HL-60/S4 (cell line): ENCODE measurements around the gene DMAC1.

Experiments
- in situ Hi-C: fragments of 300-500 bp; cut with MboI; formaldehyde crosslinking; loops from 2 replicates; pipeline ENCODE4 v1.14.3; 2022; ENCODE audit warnings: low sequenced_read_pairs

Gene DMAC1

GRCh38 chr9:7799234-7799943 lies at the start of gene DMAC1:
TSS of gene DMAC1 (minus strand) at chr9:7799778. CDS start at chr9:7799734, 44 bp downstream.
- in situ Hi-C loops = no loop called here

- in situ Hi-C loops = no loop called here
Observed at GRCh38 chr9:7849362-7849761, 49.8 kb upstream of the DMAC1 start.

- in situ Hi-C loops = no loop called here
Observed at GRCh38 chr9:7848498-7848897, 48.9 kb upstream of the DMAC1 start.

- in situ Hi-C loops = no loop called here
Observed at GRCh38 chr9:7844242-7844641, 44.7 kb upstream of the DMAC1 start.

- in situ Hi-C loops = no loop called here
Observed at GRCh38 chr9:7841831-7842230, 42.3 kb upstream of the DMAC1 start.

- in situ Hi-C loops = no loop called here
Observed at GRCh38 chr9:7834531-7834930, 35.0 kb upstream of the DMAC1 start.

GRCh38 chr9:7828334-7828733 lies 28.8 kb upstream of the DMAC1 start:
- in situ Hi-C loops = no loop called here

- in situ Hi-C loops = no loop called here
Observed at GRCh38 chr9:7827792-7828191, 28.2 kb upstream of the DMAC1 start.

- in situ Hi-C loops = no loop called here
Observed at GRCh38 chr9:7827056-7827455, 27.5 kb upstream of the DMAC1 start.

GRCh38 chr9:7823651-7824050 lies 24.1 kb upstream of the DMAC1 start:
- in situ Hi-C loops = no loop called here

- in situ Hi-C loops = no loop called here
Observed at GRCh38 chr9:7819984-7820383, 20.4 kb upstream of the DMAC1 start.

GRCh38 chr9:7816021-7816420 lies 16.4 kb upstream of the DMAC1 start:
- in situ Hi-C loops = no loop called here

- in situ Hi-C loops = no loop called here
Observed at GRCh38 chr9:7813030-7813429, 13.5 kb upstream of the DMAC1 start.

GRCh38 chr9:7811677-7812076 lies 12.1 kb upstream of the DMAC1 start:
- in situ Hi-C loops = no loop called here

GRCh38 chr9:7802666-7803065 lies 3.1 kb upstream of the DMAC1 start:
- in situ Hi-C loops = no loop called here

- in situ Hi-C loops = no loop called here
Observed at GRCh38 chr9:7799944-7800285, 337 bp upstream of the DMAC1 start.

GRCh38 chr9:7794196-7794595 lies 5.4 kb downstream of the DMAC1 start:
- in situ Hi-C loops = no loop called here

GRCh38 chr9:7791394-7791793 lies 8.2 kb downstream of the DMAC1 start:
- in situ Hi-C loops = no loop called here

- in situ Hi-C loops = no loop called here
Observed at GRCh38 chr9:7790819-7791182, 8.8 kb downstream of the DMAC1 start.

- in situ Hi-C loops = no loop called here
Observed at GRCh38 chr9:7790022-7790818, 9.4 kb downstream of the DMAC1 start.

GRCh38 chr9:7788772-7789171 lies 10.8 kb downstream of the DMAC1 start:
- in situ Hi-C loops = no loop called here

- in situ Hi-C loops = no loop called here
Observed at GRCh38 chr9:7785813-7786212, 13.8 kb downstream of the DMAC1 start.

GRCh38 chr9:7784472-7784871 lies 15.1 kb downstream of the DMAC1 start:
- in situ Hi-C loops = no loop called here
